Measurements from ENCODE around the gene CLIC2.
A peak's percentile ranks its signal among the peaks of the same experiment; 100 is the strongest.
"Not testable (repeated sequence)": the region's sequence is repeated elsewhere in the genome, so short reads cannot be mapped to it uniquely, and the experiment has no call there.

The CLIC2 gene

DNA sequence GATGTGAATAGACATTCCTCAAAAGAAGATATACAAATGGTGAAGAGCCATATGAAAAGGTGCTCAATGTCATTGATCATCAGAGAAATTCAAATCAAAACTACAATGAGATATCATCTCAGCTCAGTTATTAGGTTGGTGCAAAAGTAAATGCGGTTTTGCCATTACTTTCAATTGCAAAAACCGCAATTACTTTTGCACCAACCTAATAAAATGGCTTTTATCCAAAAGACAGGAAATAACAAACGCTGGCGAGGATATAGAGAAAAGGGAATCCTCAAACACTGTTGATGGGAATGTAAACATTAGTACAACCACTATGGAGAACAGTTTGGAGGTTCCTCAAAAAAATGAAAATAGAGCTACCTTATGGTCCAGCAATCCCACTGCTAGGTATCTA is 5.1 kb downstream of the CLIC2 start:
- Histone ChIP-seq H3K9ac (ENCODE audit: low read depth, low read length) (no peak overlapping the region), H3K4me1 (ENCODE audit: control insufficient read depth, insufficient read depth, low read length) (no peaks in the 10 kb centered on the region), H3K27ac (ENCODE audit: low read depth, low read length) (no peak overlapping the region), H3K4me3 (ENCODE audit: low read depth, low read length) (no peak overlapping the region), H3K27me3 (ENCODE audit: control insufficient read depth, insufficient read depth, low read length) (no peaks in the 10 kb centered on the region), H3K9me3 (ENCODE audit: control insufficient read depth, insufficient read depth, low read length) (peaks cover 28% of the 10 kb centered on the region), H3K36me3 (ENCODE audit: control insufficient read depth, insufficient read depth, low read length) (no peaks in the 10 kb centered on the region)

DNA sequence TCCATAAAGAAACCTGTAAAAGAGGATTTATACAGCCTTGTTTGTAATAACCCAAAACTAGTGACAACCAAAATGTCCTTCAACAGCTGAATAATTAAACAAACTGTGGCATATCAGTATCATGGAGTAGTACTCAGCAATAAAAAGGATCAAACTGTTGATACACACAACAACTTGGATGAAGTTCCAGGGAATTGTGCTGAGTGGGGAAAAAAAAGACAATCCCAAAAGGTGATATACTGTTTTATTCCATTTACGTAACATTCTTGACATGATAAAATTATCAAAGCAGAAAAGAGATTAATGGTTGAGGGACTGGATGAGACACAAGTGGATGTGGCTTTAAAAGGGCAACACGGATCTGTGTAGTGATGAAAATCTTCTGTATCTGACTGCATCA is 7.8 kb downstream of the CLIC2 start:
- H3K27ac ChIP-seq (ENCODE audit: low read depth, low read length), result no peak overlapping the region
- no peak overlapping the region for H3K9ac ChIP-seq (ENCODE audit: low read depth, low read length)
- no peaks in the 10 kb centered on the region for H3K27me3 ChIP-seq (ENCODE audit: control insufficient read depth, insufficient read depth, low read length)
- peaks cover 27% of the 10 kb centered on the region for H3K9me3 ChIP-seq (ENCODE audit: control insufficient read depth, insufficient read depth, low read length)
- no peaks in the 10 kb centered on the region for H3K36me3 ChIP-seq (ENCODE audit: control insufficient read depth, insufficient read depth, low read length)
- no peaks in the 10 kb centered on the region for H3K4me1 ChIP-seq (ENCODE audit: control insufficient read depth, insufficient read depth, low read length)
- H3K4me3 ChIP-seq (ENCODE audit: low read depth, low read length), result no peak overlapping the region

DNA sequence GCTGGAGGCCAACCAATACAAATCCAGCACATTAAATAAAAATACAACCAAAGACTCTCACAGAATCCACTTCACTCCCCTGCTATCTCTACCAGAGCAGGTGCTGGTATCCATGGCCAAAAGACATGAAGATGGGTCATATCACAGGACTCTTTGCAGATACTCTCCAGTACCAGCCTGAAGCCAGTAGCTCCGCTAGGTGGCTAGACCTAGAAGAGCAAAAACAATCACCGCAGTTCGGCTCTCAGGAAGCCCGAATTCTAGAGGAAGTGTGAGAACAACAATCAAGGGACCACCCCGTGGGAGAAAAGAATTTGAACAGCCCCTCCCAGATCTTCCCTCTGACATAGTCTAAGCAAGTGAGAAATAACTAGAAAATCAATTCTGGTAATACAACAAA is 20.2 kb downstream of the CLIC2 start:
- peak overlapping the region; percentile 12 for H3K27ac ChIP-seq (ENCODE audit: low read depth, low read length)
- H3K9me3 ChIP-seq (ENCODE audit: control insufficient read depth, insufficient read depth, low read length), result peaks cover 23% of the 10 kb centered on the region
- H3K4me1 ChIP-seq (ENCODE audit: control insufficient read depth, insufficient read depth, low read length), result no peaks in the 10 kb centered on the region
- no peaks in the 10 kb centered on the region for H3K27me3 ChIP-seq (ENCODE audit: control insufficient read depth, insufficient read depth, low read length)
- H3K36me3 ChIP-seq (ENCODE audit: control insufficient read depth, insufficient read depth, low read length), result no peaks in the 10 kb centered on the region
- no peak overlapping the region for H3K4me3 ChIP-seq (ENCODE audit: low read depth, low read length)
- no peak overlapping the region for H3K9ac ChIP-seq (ENCODE audit: low read depth, low read length)

DNA sequence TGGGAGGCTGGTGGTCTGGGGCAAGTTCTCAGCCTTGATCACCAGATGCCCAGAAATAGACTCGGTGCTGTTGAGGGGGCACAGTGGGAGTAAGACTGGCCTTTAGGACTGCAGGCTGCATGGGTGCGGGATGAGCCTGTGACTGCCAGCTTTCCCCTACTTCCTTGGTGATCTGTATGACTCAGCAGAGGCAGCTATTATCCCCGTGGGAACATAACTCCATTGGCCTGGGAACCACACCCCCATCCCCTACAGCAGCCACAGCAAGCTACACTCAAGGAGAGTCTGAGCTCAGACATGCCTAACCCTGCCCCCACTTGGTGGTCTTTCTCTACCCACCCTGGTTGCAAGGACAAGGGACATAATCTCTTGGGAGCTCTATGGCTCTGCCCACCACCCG is 20.6 kb downstream of the CLIC2 start:
- Histone ChIP-seq H3K27ac (ENCODE audit: low read depth, low read length) (peak overlapping the region; percentile 12), H3K9me3 (ENCODE audit: control insufficient read depth, insufficient read depth, low read length) (peaks cover 26% of the 10 kb centered on the region), H3K4me1 (ENCODE audit: control insufficient read depth, insufficient read depth, low read length) (no peaks in the 10 kb centered on the region), H3K27me3 (ENCODE audit: control insufficient read depth, insufficient read depth, low read length) (no peaks in the 10 kb centered on the region), H3K9ac (ENCODE audit: low read depth, low read length) (no peak overlapping the region), H3K4me3 (ENCODE audit: low read depth, low read length) (no peak overlapping the region), H3K36me3 (ENCODE audit: control insufficient read depth, insufficient read depth, low read length) (no peaks in the 10 kb centered on the region)

DNA sequence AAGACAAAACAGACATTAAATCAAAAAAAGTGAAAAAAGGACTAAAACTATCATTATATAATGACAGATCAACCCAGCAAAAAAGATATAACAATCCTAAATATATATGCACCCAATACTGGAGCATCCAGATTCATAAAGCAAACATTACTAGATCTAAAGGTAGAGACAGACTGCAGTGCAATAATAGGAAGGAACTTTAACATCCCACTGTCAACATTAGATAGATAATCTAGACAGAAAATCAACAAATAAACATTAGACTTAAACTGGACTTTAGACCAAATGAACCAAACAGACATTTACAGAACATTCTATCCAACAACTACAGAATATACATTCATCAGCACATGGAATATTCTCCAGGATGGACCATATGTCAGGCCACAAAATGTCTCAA is 40.6 kb downstream of the CLIC2 start:
- no peak overlapping the region for H3K9ac ChIP-seq (ENCODE audit: low read depth, low read length)
- no peak overlapping the region for H3K27ac ChIP-seq (ENCODE audit: low read depth, low read length)
- no peaks in the 10 kb centered on the region for H3K36me3 ChIP-seq (ENCODE audit: control insufficient read depth, insufficient read depth, low read length)
- no peak overlapping the region for H3K4me3 ChIP-seq (ENCODE audit: low read depth, low read length)
- H3K27me3 ChIP-seq (ENCODE audit: control insufficient read depth, insufficient read depth, low read length), result no peaks in the 10 kb centered on the region
- H3K9me3 ChIP-seq (ENCODE audit: control insufficient read depth, insufficient read depth, low read length), result peaks cover 45% of the 10 kb centered on the region
- no peaks in the 10 kb centered on the region for H3K4me1 ChIP-seq (ENCODE audit: control insufficient read depth, insufficient read depth, low read length)

DNA sequence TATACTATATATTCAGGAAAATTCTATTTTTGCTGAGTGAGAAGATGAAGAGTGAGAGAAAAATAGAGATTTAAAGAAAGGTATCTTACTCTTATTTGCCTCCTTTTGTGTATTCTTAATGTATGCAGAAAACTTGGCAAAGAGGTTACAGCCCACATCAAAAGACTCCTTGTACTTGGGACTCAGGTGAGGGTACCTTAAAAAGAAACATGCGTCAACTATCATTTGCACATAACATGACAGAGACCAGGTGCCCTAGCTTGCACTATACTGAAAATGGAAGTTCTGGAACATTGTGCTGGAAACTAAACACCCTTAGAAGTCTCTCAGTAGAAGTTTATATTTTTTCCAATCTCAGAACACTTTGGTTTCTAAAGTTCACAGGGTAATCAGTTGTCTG is 54.5 kb downstream of the CLIC2 start:
- Histone ChIP-seq H3K9ac (ENCODE audit: low read depth, low read length) (no peak overlapping the region), H3K4me3 (ENCODE audit: low read depth, low read length) (no peak overlapping the region), H3K4me1 (ENCODE audit: control insufficient read depth, insufficient read depth, low read length) (no peaks in the 10 kb centered on the region), H3K27me3 (ENCODE audit: control insufficient read depth, insufficient read depth, low read length) (no peaks in the 10 kb centered on the region), H3K36me3 (ENCODE audit: control insufficient read depth, insufficient read depth, low read length) (no peaks in the 10 kb centered on the region), H3K9me3 (ENCODE audit: control insufficient read depth, insufficient read depth, low read length) (peaks cover 50% of the 10 kb centered on the region), H3K27ac (ENCODE audit: low read depth, low read length) (no peak overlapping the region)

DNA sequence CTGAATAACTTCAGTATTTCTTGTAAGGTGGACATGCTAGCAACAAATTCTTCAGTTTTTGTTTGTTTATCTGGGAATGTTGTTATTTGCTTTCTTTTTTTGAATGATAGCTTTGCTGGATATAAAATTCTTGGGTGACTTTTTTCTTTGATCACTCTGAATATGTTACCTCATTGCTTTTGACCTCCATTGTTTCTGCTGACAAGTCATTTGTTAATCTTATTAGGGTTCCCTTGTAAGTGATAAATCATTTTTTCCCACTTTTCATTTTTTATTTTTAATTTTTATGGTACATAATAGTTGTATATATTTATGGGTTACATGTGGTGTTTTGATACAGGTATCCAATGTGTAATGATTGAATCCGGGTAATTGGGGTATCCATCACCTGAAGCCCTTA is 63.4 kb downstream of the CLIC2 start:
- H3K4me3 ChIP-seq (ENCODE audit: low read depth, low read length), result no peak overlapping the region
- H3K36me3 ChIP-seq (ENCODE audit: control insufficient read depth, insufficient read depth, low read length), result no peaks in the 10 kb centered on the region
- no peak overlapping the region for H3K27ac ChIP-seq (ENCODE audit: low read depth, low read length)
- no peaks in the 10 kb centered on the region for H3K4me1 ChIP-seq (ENCODE audit: control insufficient read depth, insufficient read depth, low read length)
- H3K9ac ChIP-seq (ENCODE audit: low read depth, low read length), result no peak overlapping the region
- H3K27me3 ChIP-seq (ENCODE audit: control insufficient read depth, insufficient read depth, low read length), result no peaks in the 10 kb centered on the region
- peaks cover 49% of the 10 kb centered on the region for H3K9me3 ChIP-seq (ENCODE audit: control insufficient read depth, insufficient read depth, low read length)

DNA sequence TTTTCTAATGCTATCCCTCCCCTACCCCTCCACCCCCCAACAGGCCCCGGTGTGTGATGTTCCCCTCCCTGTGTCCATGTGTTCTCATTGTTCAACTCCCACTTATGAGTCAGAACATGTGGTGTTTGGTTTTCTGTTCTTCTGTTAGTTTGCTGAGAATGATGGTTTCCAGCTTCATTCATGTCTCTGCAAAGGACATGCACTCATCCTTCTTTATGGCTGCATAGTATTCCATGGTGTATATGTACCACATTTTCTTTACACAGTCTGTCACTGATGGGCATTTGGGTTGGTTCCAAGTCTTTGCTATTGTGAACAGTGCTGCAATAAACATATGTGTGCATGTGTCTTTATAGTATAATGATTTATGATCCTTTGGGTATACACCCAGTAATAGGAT is 66.4 kb downstream of the CLIC2 start:
- H3K4me1 ChIP-seq (ENCODE audit: control insufficient read depth, insufficient read depth, low read length); H3K27ac ChIP-seq (ENCODE audit: low read depth, low read length); H3K9ac ChIP-seq (ENCODE audit: low read depth, low read length); H3K4me3 ChIP-seq (ENCODE audit: low read depth, low read length); H3K27me3 ChIP-seq (ENCODE audit: control insufficient read depth, insufficient read depth, low read length); H3K36me3 ChIP-seq (ENCODE audit: control insufficient read depth, insufficient read depth, low read length): not testable (repeated sequence)
- peaks cover 46% of the 10 kb centered on the region for H3K9me3 ChIP-seq (ENCODE audit: control insufficient read depth, insufficient read depth, low read length)

DNA sequence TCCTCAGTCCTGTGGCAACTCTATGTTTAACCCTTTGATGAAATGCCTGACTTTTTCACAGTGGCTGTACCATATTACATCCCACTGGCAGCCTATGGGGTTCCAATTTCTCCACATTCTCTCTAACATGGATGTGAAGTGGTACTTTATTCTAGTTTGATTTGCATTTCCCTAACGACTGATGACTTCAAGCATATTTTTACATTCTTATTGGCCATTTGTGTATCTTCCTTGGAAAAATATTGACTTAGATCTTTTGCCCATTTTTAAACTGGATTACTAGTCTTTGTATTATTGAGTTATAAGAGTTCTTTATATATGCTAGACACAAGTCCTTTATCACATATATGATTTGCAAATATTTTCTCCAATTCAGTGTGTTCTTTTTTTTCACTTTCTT is 68.0 kb downstream of the CLIC2 start:
- no peak overlapping the region for H3K9ac ChIP-seq (ENCODE audit: low read depth, low read length)

DNA sequence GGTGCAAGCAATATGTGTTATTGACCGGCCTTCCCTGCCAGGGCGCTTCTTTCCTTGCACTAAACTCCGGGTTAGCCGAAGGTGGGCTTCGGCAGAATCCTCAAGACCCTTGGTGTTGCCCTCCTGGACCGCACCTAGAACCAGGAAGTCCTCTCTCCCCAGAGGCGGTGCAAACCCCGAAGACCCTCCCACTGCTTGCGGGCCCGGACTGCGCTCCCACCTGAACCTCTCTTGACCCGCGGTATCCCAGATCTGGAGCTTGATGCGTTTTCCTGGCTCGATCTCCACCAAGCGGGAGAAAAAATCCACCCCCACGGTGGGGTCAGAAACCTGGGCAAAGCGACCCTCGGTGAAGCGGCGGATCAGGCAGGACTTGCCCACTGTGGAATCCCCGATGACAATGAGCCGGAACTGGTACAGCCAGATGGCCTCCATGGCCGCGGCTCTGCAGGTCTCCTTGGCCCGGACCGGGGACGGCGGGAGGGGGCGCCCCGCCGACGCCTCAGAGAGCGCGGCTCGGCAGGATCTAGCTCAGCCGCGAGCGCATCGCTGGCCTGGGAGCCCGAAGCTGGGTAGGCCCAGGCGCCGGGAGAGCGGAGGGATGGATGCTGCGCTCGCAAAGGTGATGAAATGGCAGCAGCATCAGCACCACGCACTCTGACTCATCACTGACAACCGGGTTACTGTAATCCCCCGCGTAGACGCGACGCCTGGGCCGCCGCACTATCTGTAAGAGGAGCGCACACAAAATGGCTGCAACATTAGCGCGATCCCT is 70.4 kb downstream of the CLIC2 start, which contains the start of gene RAB39B:
Gene RAB39B, minus strand, starts transcription at position 638 of the 775 bp plus-strand sequence. Its CDS starts 203 bp downstream, at position 435.
- Histone ChIP-seq H3K9ac (ENCODE audit: low read depth, low read length) (peak within 1 kb of the TSS; percentile 44; the same call in 1 of the 2 replicates), H3K9me3 (ENCODE audit: control insufficient read depth, insufficient read depth, low read length) (peaks cover 48% of the 10 kb centered on the region), H3K27me3 (ENCODE audit: control insufficient read depth, insufficient read depth, low read length) (no peaks in the 10 kb centered on the region), H3K27ac (ENCODE audit: low read depth, low read length) (peak within 1 kb of the TSS; percentile 65), H3K4me1 (ENCODE audit: control insufficient read depth, insufficient read depth, low read length) (no peaks in the 10 kb centered on the region; the same call in 1 of the 2 replicates), H3K4me3 (ENCODE audit: low read depth, low read length) (peak within 1 kb of the TSS; percentile 69), H3K36me3 (ENCODE audit: control insufficient read depth, insufficient read depth, low read length) (no peaks in the 10 kb centered on the region)

More for the DNA sequence above, 68.0 kb downstream of the CLIC2 start:
- Histone ChIP-seq H3K4me3 (ENCODE audit: low read depth, low read length) (no peak overlapping the region), H3K27me3 (ENCODE audit: control insufficient read depth, insufficient read depth, low read length) (no peaks in the 10 kb centered on the region), H3K27ac (ENCODE audit: low read depth, low read length) (no peak overlapping the region), H3K9me3 (ENCODE audit: control insufficient read depth, insufficient read depth, low read length) (peaks cover 38% of the 10 kb centered on the region), H3K36me3 (ENCODE audit: control insufficient read depth, insufficient read depth, low read length) (no peaks in the 10 kb centered on the region), H3K4me1 (ENCODE audit: control insufficient read depth, insufficient read depth, low read length) (no peaks in the 10 kb centered on the region; the same call in 1 of the 2 replicates)

DNA sequence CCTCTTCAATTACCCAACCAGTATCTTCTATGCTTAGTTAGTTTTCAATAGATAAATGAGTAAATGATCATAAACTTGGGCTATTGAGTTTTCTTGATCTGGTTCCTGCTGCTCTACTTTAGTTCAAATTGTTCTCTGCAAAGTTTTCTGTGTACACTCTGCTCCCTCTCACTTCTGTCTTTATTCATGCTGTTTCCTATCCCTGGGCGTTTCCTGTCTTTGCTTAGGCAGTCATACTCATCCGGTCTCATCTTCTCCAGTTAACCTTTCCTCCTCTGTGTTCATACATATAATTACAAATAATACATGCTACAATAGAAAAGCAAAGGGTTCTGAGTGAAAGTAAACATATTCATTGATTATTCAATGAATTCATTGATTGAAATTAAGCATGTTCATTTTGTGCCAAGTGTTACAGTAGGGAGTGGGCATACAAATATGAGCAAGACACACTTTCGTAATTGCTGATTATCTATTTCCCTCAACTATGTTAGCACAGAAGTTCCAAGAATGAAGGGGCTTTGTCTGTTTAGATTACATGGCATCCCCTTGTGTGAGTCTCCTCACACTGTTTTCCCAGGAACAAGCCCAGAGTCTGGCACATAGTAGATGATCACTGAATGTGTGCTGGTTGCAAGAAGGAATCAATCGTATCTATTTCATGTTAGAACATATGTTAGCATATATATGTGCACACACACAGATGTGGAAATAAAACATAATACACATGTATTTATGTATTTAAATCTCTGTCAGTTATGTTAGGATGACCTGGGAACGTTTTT is 71.3 kb downstream of the CLIC2 start:
- Histone ChIP-seq H3K27me3 (ENCODE audit: control insufficient read depth, insufficient read depth, low read length) (no peaks in the 10 kb centered on the region), H3K4me1 (ENCODE audit: control insufficient read depth, insufficient read depth, low read length) (no peaks in the 10 kb centered on the region; the same call in 1 of the 2 replicates), H3K4me3 (ENCODE audit: low read depth, low read length) (peak overlapping the region; percentile 69), H3K36me3 (ENCODE audit: control insufficient read depth, insufficient read depth, low read length) (no peaks in the 10 kb centered on the region), H3K9me3 (ENCODE audit: control insufficient read depth, insufficient read depth, low read length) (peaks cover 49% of the 10 kb centered on the region), H3K27ac (ENCODE audit: low read depth, low read length) (no peak overlapping the region), H3K9ac (ENCODE audit: low read depth, low read length) (no peak overlapping the region)
